HepG2 (cell line): ENCODE results near the gene RNU1-2. TPM values are rescaled to one million over a fixed set of nuclear protein-coding genes. Genes with fewer than 3 reads are reported as not detected.
"Not testable (repeated sequence)": the region's sequence is repeated elsewhere in the genome, so short reads cannot be mapped to it uniquely, and the experiment has no call there.

Experiments
- ATAC-seq: fragments of 200-7000 bp; cut with Tn5 transposase; 3 replicates; pipeline ENCODE4 v1.9.1; 2020; ENCODE audit warnings: mild to moderate bottlenecking, moderate library complexity
- BruUV-seq: library from RNA; stranded (reverse); fragments of 400-500 nt; replicated peaks from 2 replicates; lab custom pipeline; 2021; lab: Mats Ljungman, UMichigan
- CTCF ChIA-PET: fragments of 300-600 bp; formaldehyde crosslinking; extraction: SDS; loops from one replicate; lab custom pipeline; 2021; ENCODE audit warnings: low total read pairs, inconsistent platforms, low intra/inter-chr PET ratio; lab: Yijun Ruan, JAX
- POLR2A ChIA-PET: fragments of 350-600 bp; sonication (Branson Sonifier 250); formaldehyde crosslinking; loops from one replicate; lab custom pipeline; 2020; ENCODE audit warnings: antibody characterized with exemption, inconsistent platforms; lab: Yijun Ruan, JAX
- DNase-seq: peaks from one replicate; pipeline ENCODE4 v3.0.0-alpha.2; 2015; ENCODE audit warnings: low spot score
- FAIRE-seq: peaks from 3 replicates; lab custom pipeline; 2011; peaks lifted over from hg19 to GRCh38; lab: Jason Lieb, UNC
- H2AFZ ChIP-seq: one replicate; pipeline ENCODE4 v1.6.1; 2011; ENCODE audit warnings: low read length, inconsistent platforms
- H3K27ac ChIP-seq: fragments of 300-600 bp; 3 replicates; pipeline ENCODE4 v1.8.0; 2011; ENCODE audit warnings: mixed run types, mild to moderate bottlenecking, mixed read lengths, low read length, inconsistent platforms; ENCODE audit not compliant: insufficient read depth; ENCODE audit errors: extremely low read length
- H3K27me3 ChIP-seq, 2 experiments: fragments of 200-600 bp in 1 of 2; 2 replicates in 1 of 2; 3 replicates in 1 of 2; pipeline versions ENCODE4 v1.6.0 to v1.8.0; 2011; ENCODE audit warnings: low read length in 2 of 2, mild to moderate bottlenecking in 2 of 2, moderate library complexity in 2 of 2, inconsistent platforms in 1 of 2; ENCODE audit not compliant: insufficient read depth in 2 of 2, control insufficient read depth in 1 of 2
- H3K36me3 ChIP-seq, 2 experiments: fragments of 200-600 bp in 1 of 2; replicated peaks in 1 of 2; 2 replicates in 1 of 2; 3 replicates in 1 of 2; pipeline versions ENCODE4 v1.5.1 to v1.8.0; 2011; ENCODE audit warnings: low read length in 2 of 2, inconsistent platforms in 1 of 2; ENCODE audit not compliant: insufficient read depth in 2 of 2, control insufficient read depth in 1 of 2
- H3K4me1 ChIP-seq: 2 replicates; pipeline ENCODE4 v1.5.1; 2012; ENCODE audit warnings: low read length, inconsistent platforms; ENCODE audit not compliant: insufficient read depth
- H3K4me2 ChIP-seq: 2 replicates; pipeline ENCODE4 v1.6.0; 2011; ENCODE audit warnings: low read depth, low read length, inconsistent platforms
- H3K4me3 ChIP-seq, 3 experiments: fragments of 200-600 bp in 1 of 3; sonication (generic), shearing (Covaris generic) in 1 of 3; replicated peaks in 1 of 3; 2 replicates each; pipeline ENCODE4 v1.5.1; 2011 to 2016; ENCODE audit warnings: low read length in 3 of 3, inconsistent platforms in 2 of 3, low read depth in 2 of 3, mild to moderate bottlenecking in 2 of 3, control low read depth in 1 of 3, mixed read lengths in 1 of 3; ENCODE audit not compliant: insufficient read depth in 1 of 3
- H3K79me2 ChIP-seq: one replicate; pipeline ENCODE4 v1.6.1; 2011; ENCODE audit warnings: low read length, inconsistent platforms; ENCODE audit not compliant: insufficient read depth
- H3K9ac ChIP-seq: 2 replicates; pipeline ENCODE4 v1.6.0; 2011; ENCODE audit warnings: mild to moderate bottlenecking, low read depth, low read length, inconsistent platforms; ENCODE audit not compliant: insufficient read depth
- H3K9me3 ChIP-seq: 2 replicates; pipeline ENCODE4 v1.5.1; 2012; ENCODE audit warnings: mild to moderate bottlenecking, low read length
- H4K20me1 ChIP-seq: 2 replicates; pipeline ENCODE4 v1.6.0; 2011; ENCODE audit warnings: inconsistent platforms, mild to moderate bottlenecking, low read length, moderate library complexity; ENCODE audit not compliant: insufficient read depth
- KDM2A ChIP-seq: sonication (generic); formaldehyde crosslinking; IDR thresholded peaks from 2 replicates; pipeline ENCODE4 v1.4.0; 2020; ENCODE audit warnings: low read depth, missing genetic modification reagents, borderline replicate concordance
- RCOR2 ChIP-seq: IDR thresholded peaks from 2 replicates; pipeline ENCODE4 v1.6.1; 2016; ENCODE audit warnings: missing biosample characterization, missing genetic modification reagents
- WGBS: methylation state at CpG from one replicate; pipeline ENCODE4 v1.1.6; 2017; ENCODE audit warnings: low lambda C conversion rate; 5-methylcytosine and 5-hydroxymethylcytosine counted together
- in situ Hi-C: cut with HindIII; loops from 2 replicates; pipeline ENCODE4 v1.10.0; 2017; ENCODE audit warnings: low pct_unique_long_range_greater_than_20kb; ENCODE audit not compliant: extremely low pct_ligation_motif_present
- intact Hi-C: fragments of 100-400 bp; cut with micrococcal nuclease; formaldehyde crosslinking; loops from one replicate; pipeline ENCODE4 v1.10.0; 2022; ENCODE audit not compliant: unreplicated experiment
- polyA plus RNA-seq, 8 experiments: library from polyadenylated mRNA; depleted of rRNA in 3 of 8; stranded (reverse) in 7 of 8; unstranded in 1 of 8; fragments of >200 nt; fragmentation: Illumina TruSeq in 4 of 8; extraction: Trizol in 4 of 8; gene quantifications; 2 replicates each; pipeline versions ENCODE4 v1.2.1 to v1.2.3, GENCODE V29; 2011 to 2016; ENCODE audit warnings: low read depth in 4 of 8, missing spikeins in 1 of 8, mixed read lengths in 1 of 8; ENCODE audit not compliant: insufficient read depth in 1 of 8
- total RNA-seq, 5 experiments: library from RNA; depleted of rRNA; stranded (reverse); fragments of >200 nt; fragmentation: Illumina TruSeq; extraction: Trizol; gene quantifications; 2 replicates each; pipeline ENCODE4 v1.2.3, GENCODE V29; 2016; ENCODE audit warnings: low read depth in 1 of 5
- TF ChIP-seq, protein P1 (sequence below), 2 experiments: sonication (generic) in 1 of 2; formaldehyde crosslinking in 1 of 2; IDR thresholded peaks; 2 replicates each; pipeline versions ENCODE4 v1.4.0 to v1.6.1; 2018 to 2020; ENCODE audit warnings: missing genetic modification reagents in 2 of 2, borderline replicate concordance in 1 of 2, low read depth in 1 of 2, mild to moderate bottlenecking in 1 of 2, missing biosample characterization in 1 of 2

The RNU1-2 gene
- total and polyA plus RNA-seq, 2 of the 13 experiments (the other 11 are each of a cell fraction or from before 2014, with no cell fraction given): under 0.01 to 11,018 TPM

- TF ChIP-seq, protein P1, sequence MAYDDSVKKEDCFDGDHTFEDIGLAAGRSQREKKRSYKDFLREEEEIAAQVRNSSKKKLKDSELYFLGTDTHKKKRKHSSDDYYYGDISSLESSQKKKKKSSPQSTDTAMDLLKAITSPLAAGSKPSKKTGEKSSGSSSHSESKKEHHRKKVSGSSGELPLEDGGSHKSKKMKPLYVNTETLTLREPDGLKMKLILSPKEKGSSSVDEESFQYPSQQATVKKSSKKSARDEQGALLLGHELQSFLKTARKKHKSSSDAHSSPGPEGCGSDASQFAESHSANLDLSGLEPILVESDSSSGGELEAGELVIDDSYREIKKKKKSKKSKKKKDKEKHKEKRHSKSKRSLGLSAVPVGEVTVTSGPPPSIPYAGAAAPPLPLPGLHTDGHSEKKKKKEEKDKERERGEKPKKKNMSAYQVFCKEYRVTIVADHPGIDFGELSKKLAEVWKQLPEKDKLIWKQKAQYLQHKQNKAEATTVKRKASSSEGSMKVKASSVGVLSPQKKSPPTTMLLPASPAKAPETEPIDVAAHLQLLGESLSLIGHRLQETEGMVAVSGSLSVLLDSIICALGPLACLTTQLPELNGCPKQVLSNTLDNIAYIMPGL (CRISPR knock-in tag; IDR thresholded peaks at IDR 0.05; ENCODE audit: borderline replicate concordance in 1 of 2, low read depth in 1 of 2): 0 out of 4 replicates have a peak, but pooled peaks of 1 of the 2 experiments have one; percentile 23
- TF ChIP-seq RCOR2: 0 out of 2 replicates have a peak, but pooled peaks have one; percentile 14
- TF ChIP-seq KDM2A (CRISPR knock-in tag): 0 out of 2 replicates have a peak, but pooled peaks have one; percentile 20
These were observed 16.3 kb downstream of the RNU1-2 start (continued) for GRCh38 chr1:16911851-16912721.

DNA sequence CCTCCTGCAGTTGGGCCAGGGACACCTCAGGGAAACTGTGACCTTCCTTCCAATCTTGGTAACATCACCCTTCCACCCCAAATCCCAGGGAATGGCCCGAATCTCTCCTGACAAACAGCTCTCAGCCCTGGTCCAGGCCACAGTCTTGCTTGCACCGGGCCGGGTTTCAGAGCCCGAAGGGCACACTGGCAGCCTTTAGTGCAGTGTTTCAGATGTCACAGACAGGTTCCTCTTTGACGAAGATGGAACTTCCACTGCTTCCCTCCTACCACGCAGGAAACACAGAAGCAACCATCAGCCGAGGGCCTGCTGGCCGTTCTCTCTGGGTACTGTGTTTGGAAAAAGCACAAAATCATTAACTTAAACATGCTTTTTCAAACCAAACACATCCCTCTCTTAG is 17.0 kb downstream of the RNU1-2 start:
- H3K27me3 ChIP-seq, in situ Hi-C loops, H3K9me3 ChIP-seq, H3K79me2 ChIP-seq, H3K36me3 ChIP-seq, BruUV-seq, H3K9ac ChIP-seq, CTCF ChIA-PET, H2AFZ ChIP-seq, intact Hi-C loops, H3K27ac ChIP-seq, DNase-seq, H4K20me1 ChIP-seq, ATAC-seq, FAIRE-seq: not testable (repeated sequence)
- Histone ChIP-seq H3K4me1 (peaks cover 39% of the 10 kb centered on the region), H3K4me2 (peak overlapping the region; percentile 93; the same call in 1 of the 2 replicates), H3K4me3 (peak overlapping the region in 1 of 3 experiments; percentile 84; a peak in 1 of 6 replicates)
- POLR2A ChIA-PET: interaction anchor here (1.0 kb wide), 1 partner anchor 205 kb away, joined by 3 read pairs; no protein-coding TSS in a partner anchor
- WGBS: 35% methylated on average over 5 of the region's 8 CpGs
